B cell (primary cell): ENCODE data around the gene NDUFA8. TPM values are rescaled to one million over a fixed set of nuclear protein-coding genes. Genes with fewer than 3 reads are reported as not detected.

Experiments
- ATAC-seq: fragments of 200-7000 bp; cut with Tn5 transposase; one replicate; pipeline ENCODE4 v1.10.0; 2021; ENCODE audit warnings: low read depth, mild to moderate bottlenecking, moderate number of reproducible peaks, moderate library complexity
- CTCF ChIA-PET: fragments of 350-600 bp; sonication (Branson Sonifier 250); formaldehyde crosslinking; loops from one replicate; lab custom pipeline; 2021; ENCODE audit warnings: antibody characterized with exemption, inconsistent platforms; lab: Charles Lee
- POLR2A ChIA-PET: fragments of 350-600 bp; sonication (Branson Sonifier 250); formaldehyde crosslinking; loops from one replicate; lab custom pipeline; 2021; ENCODE audit warnings: antibody characterized with exemption; lab: Charles Lee
- DNase-seq: peaks from one replicate; pipeline ENCODE4 v3.0.0; 2013
- H2AFZ ChIP-seq: 2 replicates; pipeline ENCODE4 v1.6.1; 2012; ENCODE audit warnings: mild to moderate bottlenecking, low read depth, low read length; ENCODE audit not compliant: insufficient read depth, poor library complexity, severe bottlenecking
- H3K27ac ChIP-seq, 2 donors: 1 replicate in 1 of 2; 2 replicates in 1 of 2; pipeline ENCODE4 v1.5.1; 2012 to 2013; ENCODE audit warnings: low read length in 2 of 2, mild to moderate bottlenecking in 2 of 2, moderate library complexity in 1 of 2
- H3K27me3 ChIP-seq, 4 experiments: fragments of 200-600 bp in 1 of 4; sonication (generic) in 1 of 4; replicated peaks in 1 of 4; 1 replicate in 2 of 4; 2 replicates in 2 of 4; pipeline versions ENCODE4 v1.6.1 to v1.7.0; 2013 to 2016; ENCODE audit warnings: low read length in 3 of 4, mild to moderate bottlenecking in 2 of 4, mixed read lengths in 1 of 4, moderate library complexity in 1 of 4; ENCODE audit not compliant: insufficient read depth in 4 of 4, control insufficient read depth in 3 of 4; ENCODE audit errors: control extremely low read depth in 1 of 4
- H3K36me3 ChIP-seq, 2 experiments: replicated peaks in 1 of 2; 1 replicate in 1 of 2; 2 replicates in 1 of 2; pipeline versions ENCODE4 v1.6.1 to v1.7.1; 2013; ENCODE audit warnings: low read length in 1 of 2; ENCODE audit not compliant: insufficient read depth in 2 of 2, control insufficient read depth in 1 of 2; ENCODE audit errors: control extremely low read depth in 1 of 2, extremely low read depth in 1 of 2
- H3K4me1 ChIP-seq, 2 donors: fragments of 200-600 bp in 1 of 2; sonication (generic) in 1 of 2; 1 replicate in 1 of 2; 2 replicates in 1 of 2; pipeline versions ENCODE4 v1.5.1 to v1.6.1; 2013 to 2017; ENCODE audit warnings: low read length in 2 of 2; ENCODE audit not compliant: control insufficient read depth in 2 of 2, insufficient read depth in 2 of 2
- H3K4me2 ChIP-seq: replicated peaks from 2 replicates; pipeline ENCODE3; 2012; ENCODE audit warnings: mild to moderate bottlenecking, low read depth, low read length; ENCODE audit not compliant: poor library complexity, severe bottlenecking
- H3K4me3 ChIP-seq, 5 experiments: fragments of 200-600 bp in 1 of 5; sonication (generic) in 1 of 5; 1 replicate in 3 of 5; 2 replicates in 2 of 5; pipeline versions ENCODE4 v1.5.1 to v1.7.0; 2011 to 2016; ENCODE audit warnings: low read length in 4 of 5, mild to moderate bottlenecking in 4 of 5, low read depth in 2 of 5, control low read depth in 1 of 5, moderate library complexity in 1 of 5; ENCODE audit not compliant: insufficient read depth in 1 of 5; ENCODE audit errors: control extremely low read depth in 1 of 5, extremely low read depth in 1 of 5
- H3K79me2 ChIP-seq: fragments of 200-600 bp; sonication (generic); one replicate; pipeline ENCODE4 v1.6.0; 2016; ENCODE audit warnings: low read length; ENCODE audit not compliant: control insufficient read depth, insufficient read depth
- H3K9ac ChIP-seq: fragments of 200-600 bp; sonication (generic); 2 replicates; pipeline ENCODE4 v1.6.1; 2017; ENCODE audit warnings: mild to moderate bottlenecking, low read length, moderate library complexity
- H3K9me3 ChIP-seq, 3 donors: one replicate each; pipeline versions ENCODE4 v1.6.1 to v1.7.1; 2013; ENCODE audit warnings: low read length in 2 of 3; ENCODE audit not compliant: control insufficient read depth in 2 of 3, insufficient read depth in 1 of 3; ENCODE audit errors: control extremely low read depth in 1 of 3
- H4K20me1 ChIP-seq: 2 replicates; pipeline ENCODE4 v1.6.0; 2012; ENCODE audit warnings: mild to moderate bottlenecking, low read length; ENCODE audit not compliant: insufficient read depth, control insufficient read depth, poor library complexity, severe bottlenecking
- H3K27ac Mint-ChIP-seq: one replicate; pipeline ENCODE4 v1.8.0; 2021; ENCODE audit warnings: mixed read lengths
- H3K27me3 Mint-ChIP-seq: one replicate; pipeline ENCODE4 v1.8.0; 2021; ENCODE audit warnings: mixed read lengths
- H3K4me1 Mint-ChIP-seq: one replicate; pipeline ENCODE4 v1.8.0; 2021; ENCODE audit warnings: mixed read lengths
- H3K4me3 Mint-ChIP-seq: one replicate; pipeline ENCODE4 v1.8.0; 2021; ENCODE audit warnings: mixed read lengths
- H3K9me3 Mint-ChIP-seq: one replicate; pipeline ENCODE4 v1.8.0; 2022; ENCODE audit warnings: mixed read lengths; ENCODE audit not compliant: insufficient read depth
- EZH2 ChIP-seq: IDR thresholded peaks from 2 replicates; pipeline ENCODE4 v1.6.1; 2012; ENCODE audit warnings: borderline replicate concordance, low read depth, mild to moderate bottlenecking, moderate library complexity, low read length; ENCODE audit not compliant: insufficient read depth, poor library complexity, severe bottlenecking
- WGBS: methylation state at CpG from one replicate; pipeline ENCODE4 v1.1.5; 2013; ENCODE audit warnings: missing lambda C conversion rate; ENCODE audit not compliant: insufficient coverage; 5-methylcytosine and 5-hydroxymethylcytosine counted together
- intact Hi-C: fragments of 100-400 bp; cut with micrococcal nuclease; formaldehyde crosslinking; loops from one replicate; pipeline ENCODE4 v1.10.0; 2022
- polyA plus RNA-seq: library from polyadenylated mRNA; depleted of rRNA; stranded (reverse); fragments of >200 nt; gene quantifications from 2 replicates; pipeline ENCODE4 v1.2.3, GENCODE V29; 2012
- total RNA-seq, 2 donors: library from RNA; stranded (reverse); fragments of 120-200 nt in 1 of 2; gene quantifications; 1 replicate in 1 of 2; 2 replicates in 1 of 2; pipeline versions ENCODE4 v1.2.3 to v1.2.4, GENCODE V29; 2013 to 2022
- TF ChIP-seq, protein P1 (sequence below): fragments of 200-600 bp; IDR thresholded peaks from one replicate; pipeline ENCODE4 v1.8.0; 2022; ENCODE audit warnings: antibody characterized with exemption, mild to moderate bottlenecking

The NDUFA8 gene
- total and polyA plus RNA-seq, 2 donors (not counting 1 experiment from before 2014, with no cell fraction given), result 10.6 to 15.7 TPM

DNA sequence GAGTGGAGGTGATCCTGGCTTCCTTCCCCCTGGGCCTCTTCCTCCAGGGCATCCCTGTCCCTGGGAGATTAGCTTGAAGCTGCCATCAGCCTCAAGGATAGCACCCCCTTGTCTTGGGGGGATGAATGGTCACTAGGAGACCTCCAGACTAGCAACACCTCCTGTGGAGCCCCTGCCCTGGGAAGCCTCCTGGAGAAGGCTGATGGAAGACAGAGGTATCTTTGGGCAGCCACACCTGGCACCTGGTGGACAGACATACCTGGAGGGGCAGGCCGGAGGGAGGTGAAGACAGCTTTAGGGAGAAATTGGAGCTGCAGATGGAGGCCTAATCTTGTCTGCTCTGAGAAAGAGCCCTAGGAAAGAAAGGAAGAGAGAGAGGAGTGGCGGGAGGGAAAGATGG lies 57.4 kb downstream of the NDUFA8 start:
- Mint-ChIP-seq H3K4me1 (peaks cover 3% of the 10 kb centered on the region), H3K4me3 (no peak overlapping the region), H3K9me3 (peaks cover 7% of the 10 kb centered on the region), H3K27ac (no peak overlapping the region), H3K27me3 (peaks cover 3% of the 10 kb centered on the region)
- Histone ChIP-seq H4K20me1 (no peaks in the 10 kb centered on the region), H3K79me2 (no peaks in the 10 kb centered on the region), H3K9me3 (peaks cover 5 to 12% (median 6%) of the 10 kb centered on the region in 3 donors), H2AFZ (no peak overlapping the region), H3K4me2 (no peak overlapping the region), H3K9ac (no peak overlapping the region), H3K27me3 (peaks cover 0 to 7% (median 3%) of the 10 kb centered on the region in 4 experiments), H3K27ac (no peak overlapping the region), H3K36me3 (no peaks in the 10 kb centered on the region), H3K4me1 (peaks cover 4 to 5% of the 10 kb centered on the region in 2 donors), H3K4me3 (no peak overlapping the region)
- POLR2A ChIA-PET, result no interaction called here
- DNase-seq (no peak), ATAC-seq (no peak)
- WGBS, result 100% methylated on average over 1 of the region's 2 CpGs
- TF ChIP-seq, protein P1, sequence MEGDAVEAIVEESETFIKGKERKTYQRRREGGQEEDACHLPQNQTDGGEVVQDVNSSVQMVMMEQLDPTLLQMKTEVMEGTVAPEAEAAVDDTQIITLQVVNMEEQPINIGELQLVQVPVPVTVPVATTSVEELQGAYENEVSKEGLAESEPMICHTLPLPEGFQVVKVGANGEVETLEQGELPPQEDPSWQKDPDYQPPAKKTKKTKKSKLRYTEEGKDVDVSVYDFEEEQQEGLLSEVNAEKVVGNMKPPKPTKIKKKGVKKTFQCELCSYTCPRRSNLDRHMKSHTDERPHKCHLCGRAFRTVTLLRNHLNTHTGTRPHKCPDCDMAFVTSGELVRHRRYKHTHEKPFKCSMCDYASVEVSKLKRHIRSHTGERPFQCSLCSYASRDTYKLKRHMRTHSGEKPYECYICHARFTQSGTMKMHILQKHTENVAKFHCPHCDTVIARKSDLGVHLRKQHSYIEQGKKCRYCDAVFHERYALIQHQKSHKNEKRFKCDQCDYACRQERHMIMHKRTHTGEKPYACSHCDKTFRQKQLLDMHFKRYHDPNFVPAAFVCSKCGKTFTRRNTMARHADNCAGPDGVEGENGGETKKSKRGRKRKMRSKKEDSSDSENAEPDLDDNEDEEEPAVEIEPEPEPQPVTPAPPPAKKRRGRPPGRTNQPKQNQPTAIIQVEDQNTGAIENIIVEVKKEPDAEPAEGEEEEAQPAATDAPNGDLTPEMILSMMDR, result no peak
- no peak for TF ChIP-seq EZH2
- CTCF ChIA-PET, result interaction anchor here (1.2 to 2.2 kb wide), 3 partner anchors 21 to 700 kb away, joined by 3 to 12 read pairs (median 4); no protein-coding TSS in a partner anchor
- intact Hi-C loops, result no loop called here

DNA sequence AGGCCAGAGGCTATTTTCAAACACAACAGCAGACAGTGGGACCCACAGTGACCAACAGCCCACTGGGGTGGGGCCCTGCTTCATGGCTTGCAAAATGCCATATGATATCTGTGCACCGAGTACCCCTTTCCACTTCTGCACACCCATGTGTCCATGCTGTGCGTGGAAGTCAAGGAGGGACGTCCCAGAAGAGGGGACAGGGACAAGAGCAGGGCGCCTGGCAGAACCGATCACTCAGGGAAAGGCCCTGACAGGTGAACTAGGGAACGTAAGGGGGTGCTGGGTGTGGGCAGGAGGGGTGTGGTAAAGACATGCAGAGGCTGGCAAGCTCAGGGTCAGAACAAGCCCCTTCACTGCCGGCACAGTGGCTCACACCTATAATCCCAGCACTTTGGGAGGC lies 58.8 kb downstream of the NDUFA8 start:
- H3K9me3 Mint-ChIP-seq, result peaks cover 7% of the 10 kb centered on the region
- ATAC-seq (no peak), DNase-seq (no peak)
- peaks cover 12% of the 10 kb centered on the region for H3K27me3 Mint-ChIP-seq
- ChIA-PET CTCF (interaction anchor here (1.2 to 2.2 kb wide), 3 partner anchors 24 to 701 kb away, joined by 3 to 12 read pairs (median 8); no protein-coding TSS in a partner anchor), POLR2A (no interaction called here)
- peaks cover 3% of the 10 kb centered on the region for H3K4me1 Mint-ChIP-seq
- TF ChIP-seq EZH2, result no peak
- TF ChIP-seq, protein P1, result no peak
- Histone ChIP-seq H3K36me3 (no peaks in the 10 kb centered on the region), H3K9ac (no peak overlapping the region), H2AFZ (no peak overlapping the region), H4K20me1 (no peaks in the 10 kb centered on the region), H3K4me3 (no peak overlapping the region), H3K4me1 (peaks cover 4 to 5% of the 10 kb centered on the region in 2 donors), H3K27ac (no peak overlapping the region), H3K9me3 (peaks cover 5 to 12% (median 6%) of the 10 kb centered on the region in 3 donors), H3K4me2 (no peak overlapping the region), H3K79me2 (no peaks in the 10 kb centered on the region), H3K27me3 (peaks cover 0 to 7% (median 3%) of the 10 kb centered on the region in 4 experiments)
- intact Hi-C loops, result no loop called here
- no peak overlapping the region for H3K4me3 Mint-ChIP-seq
- no CpG with 5 or more reads among the region's 7 CpGs for WGBS
- H3K27ac Mint-ChIP-seq, result no peak overlapping the region
